SU-DHL-6 (cell line): ENCODE data around the gene FABP7.

Experiments
- H2AFZ ChIP-seq: fragments of 200-600 bp; sonication (generic); 2 replicates; pipeline ENCODE4 v1.6.1; 2014; ENCODE audit warnings: low read depth, mild to moderate bottlenecking, moderate library complexity, mixed read lengths, antibody characterized with exemption, low read length; ENCODE audit not compliant: severe bottlenecking
- H3F3A ChIP-seq: fragments of 200-600 bp; shearing (Covaris generic); 2 replicates; pipeline ENCODE4 v1.6.0; 2016; ENCODE audit warnings: antibody characterized with exemption, mild to moderate bottlenecking; ENCODE audit not compliant: insufficient read depth
- H3K27ac ChIP-seq: fragments of 200-600 bp; sonication (generic); 2 replicates; pipeline ENCODE4 v1.5.1; 2016; ENCODE audit warnings: low read depth, mild to moderate bottlenecking, low read length, moderate library complexity, mixed read lengths
- H3K27me3 ChIP-seq: fragments of 200-600 bp; sonication (generic), shearing (Covaris generic); 2 replicates; pipeline ENCODE4 v1.6.0; 2014; ENCODE audit warnings: mild to moderate bottlenecking, low read length
- H3K36me3 ChIP-seq: fragments of 200-600 bp; sonication (generic); 2 replicates; pipeline ENCODE4 v1.6.1; 2014; ENCODE audit warnings: mild to moderate bottlenecking, low read length, mixed read lengths
- H3K4me2 ChIP-seq: fragments of 300-600, 200-600 bp; shearing (Covaris generic), sonication (generic); 2 replicates; pipeline ENCODE4 v1.6.0; 2014; ENCODE audit warnings: low read length, low read depth, mild to moderate bottlenecking; ENCODE audit not compliant: poor library complexity, severe bottlenecking
- H3K4me3 ChIP-seq: fragments of 200-600 bp; sonication (generic); 2 replicates; pipeline ENCODE4 v1.5.1; 2014; ENCODE audit warnings: antibody characterized with exemption, low read length, mild to moderate bottlenecking, mixed read lengths; ENCODE audit not compliant: insufficient read depth, poor library complexity, severe bottlenecking
- H3K79me2 ChIP-seq: fragments of 200-600 bp; sonication (generic); 2 replicates; pipeline ENCODE4 v1.6.1; 2014; ENCODE audit warnings: mild to moderate bottlenecking, low read length, moderate library complexity; ENCODE audit not compliant: insufficient read depth
- H3K9ac ChIP-seq: fragments of 200-600 bp; sonication (generic); 2 replicates; pipeline ENCODE4 v1.7.0; 2014; ENCODE audit warnings: mild to moderate bottlenecking, low read length
- H3K9me2 ChIP-seq: fragments of 200-600 bp; sonication (generic); replicated peaks from 2 replicates; pipeline ENCODE4 v1.6.1; 2014; ENCODE audit warnings: low read length; ENCODE audit not compliant: insufficient read depth
- H3K9me3 ChIP-seq: fragments of 200-600 bp; sonication (generic); 2 replicates; pipeline ENCODE4 v1.6.1; 2014; ENCODE audit warnings: low read length, mixed read lengths; ENCODE audit not compliant: insufficient read depth
- H4K20me1 ChIP-seq: fragments of 200-600 bp; sonication (generic); 2 replicates; pipeline ENCODE4 v1.6.1; 2014; ENCODE audit warnings: low read depth, mild to moderate bottlenecking, antibody characterized with exemption, low read length, moderate library complexity, mixed read lengths
- CTCF ChIP-seq: fragments of 200-600 bp; sonication (generic); IDR thresholded peaks from one replicate; pipeline ENCODE4 v1.5.1; 2017; ENCODE audit warnings: antibody characterized with exemption, mild to moderate bottlenecking, low read length, moderate library complexity; ENCODE audit not compliant: insufficient read depth, poor library complexity, severe bottlenecking
- EZH2phosphoT487 ChIP-seq: fragments of 200-600 bp; sonication (generic), shearing (Covaris generic); conservative IDR thresholded peaks from 2 replicates; pipeline ENCODE4 v1.6.1; 2018; ENCODE audit warnings: mild to moderate bottlenecking, antibody characterized with exemption, low read length, moderate library complexity, mixed read lengths

The FABP7 gene

GRCh38 chr6:122778302-122778701, 1.2 kb upstream of the FABP7 start:
- no peak overlapping the region for H3K4me3 ChIP-seq
- no peak for TF ChIP-seq CTCF
- no peak for TF ChIP-seq EZH2phosphoT487
- H3K27me3 ChIP-seq: no peaks in the 10 kb centered on the region
- no peaks in the 10 kb centered on the region for H3K79me2 ChIP-seq
- H3F3A ChIP-seq: no peaks in the 10 kb centered on the region
- no peaks in the 10 kb centered on the region for H3K9me2 ChIP-seq
- H4K20me1 ChIP-seq: no peaks in the 10 kb centered on the region
- no peaks in the 10 kb centered on the region for H3K36me3 ChIP-seq
- no peak overlapping the region for H3K27ac ChIP-seq
- H3K4me2 ChIP-seq: no peak overlapping the region
- no peak overlapping the region for H3K9ac ChIP-seq
- H2AFZ ChIP-seq: no peak overlapping the region
- no peaks in the 10 kb centered on the region for H3K9me3 ChIP-seq

GRCh38 chr6:122778985-122779661, 393 bp upstream of the FABP7 start:
- no peaks in the 10 kb centered on the region for H3K79me2 ChIP-seq
- no peak for TF ChIP-seq CTCF
- TF ChIP-seq EZH2phosphoT487: no peak
- H3K27me3 ChIP-seq: no peaks in the 10 kb centered on the region
- no peaks in the 10 kb centered on the region for H3F3A ChIP-seq
- H3K36me3 ChIP-seq: no peaks in the 10 kb centered on the region
- H4K20me1 ChIP-seq: no peaks in the 10 kb centered on the region
- no peak overlapping the region for H2AFZ ChIP-seq
- H3K27ac ChIP-seq: no peak overlapping the region
- no peak overlapping the region for H3K4me2 ChIP-seq
- H3K9me2 ChIP-seq: no peaks in the 10 kb centered on the region
- no peak overlapping the region for H3K4me3 ChIP-seq
- H3K9ac ChIP-seq: no peak overlapping the region
- no peaks in the 10 kb centered on the region for H3K9me3 ChIP-seq

GRCh38 chr6:122780114-122780513, 598 bp downstream of the FABP7 start:
- Histone ChIP-seq H3K27ac (no peak overlapping the region), H4K20me1 (no peaks in the 10 kb centered on the region), H3K9me2 (no peaks in the 10 kb centered on the region), H3F3A (no peaks in the 10 kb centered on the region), H3K4me2 (no peak overlapping the region), H3K36me3 (no peaks in the 10 kb centered on the region), H3K79me2 (no peaks in the 10 kb centered on the region), H3K9ac (no peak overlapping the region), H3K4me3 (no peak overlapping the region), H3K27me3 (no peaks in the 10 kb centered on the region), H2AFZ (no peak overlapping the region), H3K9me3 (no peaks in the 10 kb centered on the region)
- TF ChIP-seq EZH2phosphoT487: no peak

GRCh38 chr6:122781716-122782115, 2.2 kb downstream of the FABP7 start:
- H3K4me2 ChIP-seq: no peak overlapping the region
- no peaks in the 10 kb centered on the region for H3K9me3 ChIP-seq
- no peak overlapping the region for H3K27ac ChIP-seq
- TF ChIP-seq CTCF: no peak
- TF ChIP-seq EZH2phosphoT487: no peak
- H3K9ac ChIP-seq: no peak overlapping the region
- no peak overlapping the region for H3K4me3 ChIP-seq
- H3K79me2 ChIP-seq: no peaks in the 10 kb centered on the region
- no peaks in the 10 kb centered on the region for H3K9me2 ChIP-seq
- H2AFZ ChIP-seq: no peak overlapping the region
- H3K27me3 ChIP-seq: no peaks in the 10 kb centered on the region
- H4K20me1 ChIP-seq: no peaks in the 10 kb centered on the region
- H3K36me3 ChIP-seq: no peaks in the 10 kb centered on the region
- H3F3A ChIP-seq: no peaks in the 10 kb centered on the region
